Measurements from ENCODE around the gene TSHR.

DNA sequence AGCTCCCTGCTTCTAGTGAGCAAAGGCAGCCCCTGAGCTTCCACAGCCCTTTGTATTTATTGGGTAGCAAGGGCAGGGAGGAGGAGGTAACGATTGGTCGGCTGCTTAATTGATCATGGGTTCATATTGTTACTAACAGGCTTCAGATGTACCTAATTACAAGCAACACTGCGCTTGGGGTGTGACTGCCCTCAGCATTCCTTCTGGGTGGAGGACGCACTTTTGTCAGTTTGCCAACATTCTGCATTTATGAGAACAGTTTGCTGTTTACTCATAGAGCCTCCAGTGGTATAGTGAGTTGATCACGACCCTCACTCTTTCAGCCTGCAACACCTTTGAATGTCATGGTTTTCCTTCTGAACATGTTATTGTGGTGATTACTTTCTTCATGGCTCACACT is 9.6 kb downstream of the TSHR start:
- TF ChIP-seq POLR2A (IDR thresholded peaks at IDR 0.05; ENCODE audit: low read depth, low read length) (no peak), POLR2AphosphoS5 (IDR thresholded peaks at IDR 0.05; ENCODE audit: low read depth, low read length) (no peak)
